ENCODE data around the gene ZMIZ1.

- TF ChIP-seq CTCF (conservative IDR thresholded peaks at IDR 0.05; ENCODE audit: low read depth, low read length) (no peak), EZH2 (IDR thresholded peaks at IDR 0.05; ENCODE audit: borderline replicate concordance, low read depth, low read length, poor library complexity, severe bottlenecking) (no peak)
Measured at GRCh38 chr10:79191951-79192676, 123.3 kb downstream of the ZMIZ1 start.
